GM23338 (cell line): ENCODE data around the gene HS6ST1. TPM values are rescaled to one million over a fixed set of nuclear protein-coding genes. Genes with fewer than 3 reads are reported as not detected.

ENCODE experiments used
- ATAC-seq: fragments of 200-7000 bp; cut with Tn5 transposase; 3 replicates; pipeline ENCODE4 v1.9.1; 2020
- DNase-seq: peaks from one replicate; pipeline ENCODE4 v3.0.0-alpha.2; 2015; ENCODE audit warnings: low spot score
- H2AFZ ChIP-seq: fragments of 200-600 bp; sonication (generic); 2 replicates; pipeline ENCODE4 v1.8.0; 2016; ENCODE audit warnings: antibody characterized with exemption, mild to moderate bottlenecking, moderate library complexity
- H3F3A ChIP-seq: fragments of 200-600 bp; sonication (generic); replicated peaks from 2 replicates; pipeline ENCODE4 v1.8.0; 2017; ENCODE audit warnings: antibody characterized with exemption, mixed run types, low read depth
- H3K27ac ChIP-seq: fragments of 200-600 bp; sonication (generic); 2 replicates; pipeline ENCODE4 v1.6.1; 2016; ENCODE audit warnings: low read depth
- H3K27me3 ChIP-seq: fragments of 200-600 bp; sonication (generic); 2 replicates; pipeline ENCODE4 v1.8.0; 2016; ENCODE audit warnings: mild to moderate bottlenecking, mixed run types, moderate library complexity; ENCODE audit not compliant: insufficient read depth
- H3K36me3 ChIP-seq: fragments of 200-600 bp; sonication (generic); 2 replicates; pipeline ENCODE4 v1.8.0; 2016; ENCODE audit warnings: mild to moderate bottlenecking; ENCODE audit not compliant: insufficient read depth
- H3K4me1 ChIP-seq: fragments of 200-600 bp; sonication (generic); 2 replicates; pipeline ENCODE4 v1.8.0; 2016; ENCODE audit warnings: mild to moderate bottlenecking, moderate library complexity; ENCODE audit not compliant: insufficient read depth
- H3K4me2 ChIP-seq: fragments of 200-600 bp; sonication (generic); 2 replicates; pipeline ENCODE4 v1.7.1; 2017; ENCODE audit warnings: mixed run types
- H3K4me3 ChIP-seq: fragments of 200-600 bp; sonication (generic); 2 replicates; pipeline ENCODE4 v1.6.1; 2016; ENCODE audit warnings: mixed run types
- H3K79me2 ChIP-seq: fragments of 200-600 bp; sonication (generic); replicated peaks from 2 replicates; pipeline ENCODE4 v1.8.0; 2017; ENCODE audit warnings: mild to moderate bottlenecking; ENCODE audit not compliant: insufficient read depth
- H3K9me2 ChIP-seq: fragments of 200-600 bp; sonication (generic); 2 replicates; pipeline ENCODE4 v1.8.0; 2017; ENCODE audit not compliant: insufficient read depth
- H4K20me1 ChIP-seq: fragments of 200-600 bp; sonication (generic); replicated peaks from 2 replicates; pipeline ENCODE4 v1.8.0; 2017; ENCODE audit warnings: mild to moderate bottlenecking; ENCODE audit not compliant: insufficient read depth
- H3K27ac Mint-ChIP-seq: 2 replicates; pipeline ENCODE4 v1.8.0; 2020; ENCODE audit warnings: inconsistent platforms, mild to moderate bottlenecking, moderate library complexity, mixed read lengths
- H3K27me3 Mint-ChIP-seq: 3 replicates; pipeline ENCODE4 v1.8.0; 2022; ENCODE audit warnings: low read depth, mild to moderate bottlenecking, moderate library complexity, mixed read lengths, inconsistent platforms; ENCODE audit not compliant: insufficient read depth, poor library complexity
- H3K36me3 Mint-ChIP-seq: 3 replicates; pipeline ENCODE4 v1.8.0; 2021; ENCODE audit warnings: low read depth, mild to moderate bottlenecking, inconsistent platforms, moderate library complexity, mixed read lengths
- H3K4me1 Mint-ChIP-seq: 3 replicates; pipeline ENCODE4 v1.8.0; 2020; ENCODE audit warnings: mild to moderate bottlenecking, inconsistent platforms, mixed read lengths
- H3K4me3 Mint-ChIP-seq: 3 replicates; pipeline ENCODE4 v1.8.0; 2021; ENCODE audit warnings: moderate library complexity, mild to moderate bottlenecking, inconsistent platforms, mixed read lengths
- H3K9me3 Mint-ChIP-seq: 3 replicates; pipeline ENCODE4 v1.8.0; 2020; ENCODE audit warnings: moderate library complexity, mild to moderate bottlenecking, inconsistent platforms, mixed read lengths
- CREB1 ChIP-seq: fragments of 250-450 bp; sonication (Bioruptor Pico); IDR thresholded peaks from 2 replicates; pipeline ENCODE4 v1.5.0; 2020; ENCODE audit warnings: low read depth, mild to moderate bottlenecking, moderate library complexity
- EZH2phosphoT487 ChIP-seq: fragments of 200-600 bp; sonication (generic); IDR thresholded peaks from one replicate; pipeline ENCODE4 v1.8.1; 2018; ENCODE audit warnings: antibody characterized with exemption; ENCODE audit not compliant: unreplicated experiment
- POLR2AphosphoS5 ChIP-seq: IDR thresholded peaks from 2 replicates; pipeline ENCODE4 v1.6.1; 2016; ENCODE audit warnings: antibody characterized with exemption, low read depth
- REST ChIP-seq: IDR thresholded peaks from one replicate; pipeline ENCODE4 v1.6.1; 2018; ENCODE audit warnings: antibody characterized with exemption; ENCODE audit not compliant: unreplicated experiment
- STAT1 ChIP-seq: IDR thresholded peaks from one replicate; pipeline ENCODE4 v1.6.1; 2016; ENCODE audit warnings: antibody characterized with exemption; ENCODE audit not compliant: unreplicated experiment
- ZNF462 ChIP-seq: fragments of 250-450 bp; sonication (Bioruptor Pico); IDR thresholded peaks from 2 replicates; pipeline ENCODE4 v1.5.0; 2020; ENCODE audit warnings: mild to moderate bottlenecking, moderate library complexity
- polyA plus RNA-seq: library from polyadenylated mRNA; unstranded; fragments of >200 nt; fragmentation: Nextera tagmentation; extraction: Ambion mirVana; gene quantifications from 2 replicates; pipeline ENCODE4 v1.2.1, GENCODE V29; 2016
- total RNA-seq: library from RNA; depleted of rRNA; stranded (reverse); fragments of >200 nt; shearing (Covaris generic); gene quantifications from 2 replicates; pipeline ENCODE4 v1.2.3, GENCODE V29; 2014
- TF ChIP-seq, protein P1 (sequence below): IDR thresholded peaks from 2 replicates; pipeline ENCODE4 v1.6.1; 2016; ENCODE audit warnings: antibody characterized with exemption

HS6ST1 gene
- total and polyA plus RNA-seq, 2 experiments from 2014 or later, result 21.1 to 106 TPM

DNA sequence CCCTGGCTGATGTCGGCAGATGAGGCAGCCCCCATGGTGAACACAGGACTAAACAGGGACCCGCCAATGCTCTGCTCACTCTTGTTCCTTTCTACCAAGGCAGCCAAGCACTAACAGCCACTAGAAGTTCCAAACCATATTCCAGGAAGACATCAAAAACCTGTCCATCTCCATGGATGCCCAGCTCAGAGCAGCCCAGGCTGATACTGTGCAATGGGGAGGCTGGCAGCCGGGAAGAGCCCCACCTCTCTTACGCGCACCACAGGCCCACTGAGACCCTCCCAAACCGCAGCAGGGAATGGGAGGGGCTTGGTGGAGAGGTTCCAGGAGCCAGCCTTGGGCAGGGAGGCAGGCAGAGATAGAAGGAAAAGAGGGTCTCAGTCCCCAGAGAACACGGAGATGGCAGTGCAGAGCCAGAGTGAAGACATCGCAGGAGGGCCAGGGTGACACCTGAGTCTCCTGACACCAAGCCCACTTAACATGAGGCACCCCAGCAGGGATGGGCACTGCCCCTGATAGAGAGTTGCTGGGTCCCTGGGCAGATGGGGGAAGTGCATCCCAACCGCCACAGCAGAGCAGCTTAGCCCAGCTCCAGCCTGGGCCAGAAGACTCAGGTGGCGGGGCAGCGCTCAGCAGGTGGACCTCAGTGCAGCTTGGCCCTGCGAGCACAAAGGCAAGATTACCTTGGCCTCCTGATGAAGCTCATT, 3.4 kb downstream of the HS6ST1 start:
- H3F3A ChIP-seq, result no peaks in the 10 kb centered on the region
- H3K4me3 ChIP-seq, result peak overlapping the region; percentile 94; the same call in 1 of the 2 replicates
- Mint-ChIP-seq H3K27ac (no peak overlapping the region), H3K27me3 (peaks cover 11% of the 10 kb centered on the region), H3K36me3 (peaks cover 14% of the 10 kb centered on the region), H3K4me3 (peak overlapping the region; percentile 55), H3K4me1 (peaks cover 37% of the 10 kb centered on the region), H3K9me3 (no peaks in the 10 kb centered on the region)
- no peak overlapping the region for H3K27ac ChIP-seq
- peaks cover 77% of the 10 kb centered on the region for H3K79me2 ChIP-seq
- TF ChIP-seq, protein P1, sequence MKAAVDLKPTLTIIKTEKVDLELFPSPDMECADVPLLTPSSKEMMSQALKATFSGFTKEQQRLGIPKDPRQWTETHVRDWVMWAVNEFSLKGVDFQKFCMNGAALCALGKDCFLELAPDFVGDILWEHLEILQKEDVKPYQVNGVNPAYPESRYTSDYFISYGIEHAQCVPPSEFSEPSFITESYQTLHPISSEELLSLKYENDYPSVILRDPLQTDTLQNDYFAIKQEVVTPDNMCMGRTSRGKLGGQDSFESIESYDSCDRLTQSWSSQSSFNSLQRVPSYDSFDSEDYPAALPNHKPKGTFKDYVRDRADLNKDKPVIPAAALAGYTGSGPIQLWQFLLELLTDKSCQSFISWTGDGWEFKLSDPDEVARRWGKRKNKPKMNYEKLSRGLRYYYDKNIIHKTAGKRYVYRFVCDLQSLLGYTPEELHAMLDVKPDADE, result no peak
- no peak for TF ChIP-seq REST
- no peak for TF ChIP-seq STAT1
- TF ChIP-seq POLR2AphosphoS5, result no peak
- H3K9me2 ChIP-seq, result no peaks in the 10 kb centered on the region
- H4K20me1 ChIP-seq, result peaks cover 68% of the 10 kb centered on the region
- no peak for DNase-seq
- H3K36me3 ChIP-seq, result no peaks in the 10 kb centered on the region
- H3K27me3 ChIP-seq, result peaks cover 13% of the 10 kb centered on the region; the same call in 1 of the 2 replicates
- peak overlapping the region; percentile 98 for H3K4me2 ChIP-seq
- H3K4me1 ChIP-seq, result peaks cover 27% of the 10 kb centered on the region
- H2AFZ ChIP-seq, result no peak overlapping the region
- peak; percentile 0; the same call in 1 of the 3 replicates for ATAC-seq

- peaks cover 16% of the 10 kb centered on the region for H3K36me3 Mint-ChIP-seq
- TF ChIP-seq ZNF462 (CRISPR knock-in tag) (no peak), CREB1 (no peak), EZH2phosphoT487 (no peak)
Observed at GRCh38 chr2:128314348-128315121, 4.1 kb downstream of the HS6ST1 start.

More at GRCh38 chr2:128314348-128315121, 4.1 kb downstream of the HS6ST1 start:
- Histone ChIP-seq H3K79me2 (peaks cover 85% of the 10 kb centered on the region), H3K4me3 (no peak overlapping the region), H3K4me1 (peaks cover 24% of the 10 kb centered on the region), H3K9me2 (no peaks in the 10 kb centered on the region), H3K36me3 (no peaks in the 10 kb centered on the region), H3K27me3 (peaks cover 5% of the 10 kb centered on the region; the same call in 1 of the 2 replicates), H3K27ac (no peak overlapping the region), H4K20me1 (peaks cover 74% of the 10 kb centered on the region), H3F3A (no peaks in the 10 kb centered on the region), H3K4me2 (0 out of 2 replicates have a peak overlapping the region, but pooled peaks have one; percentile 26), H2AFZ (no peak overlapping the region)
- Mint-ChIP-seq H3K9me3 (no peaks in the 10 kb centered on the region), H3K4me1 (peaks cover 40% of the 10 kb centered on the region), H3K27ac (no peak overlapping the region), H3K4me3 (0 out of 3 replicates have a peak overlapping the region, but pooled peaks have one; percentile 55), H3K27me3 (peaks cover 11% of the 10 kb centered on the region)
- no peak for ATAC-seq
- no peak for DNase-seq
